Calu3 (cell line): ENCODE measurements around the gene ZMYM2. TPM values are rescaled to one million over a fixed set of nuclear protein-coding genes. Genes with fewer than 3 reads are reported as not detected.

Experiments used
- BruUV-seq: library from RNA; stranded (reverse); fragments of 400-500 nt; replicated peaks from 2 replicates; lab custom pipeline; 2021; lab: Mats Ljungman, UMichigan
- CTCF ChIA-PET: fragments of 300-600 bp; sonication (Branson Sonifier 250); formaldehyde crosslinking; loops from one replicate; lab custom pipeline; 2022; ENCODE audit warnings: antibody characterized with exemption; lab: Charles Lee
- DNase-seq: peaks from one replicate; pipeline ENCODE4 v3.0.0; 2022
- H3K27ac Mint-ChIP-seq: one replicate; pipeline ENCODE4 v1.8.0; 2022; ENCODE audit warnings: mixed read lengths; ENCODE audit not compliant: unreplicated experiment
- H3K27me3 Mint-ChIP-seq: one replicate; pipeline ENCODE4 v1.8.0; 2022; ENCODE audit warnings: mixed read lengths; ENCODE audit not compliant: unreplicated experiment
- H3K36me3 Mint-ChIP-seq: one replicate; pipeline ENCODE4 v1.8.0; 2022; ENCODE audit warnings: mild to moderate bottlenecking, moderate library complexity, mixed read lengths; ENCODE audit not compliant: insufficient read depth, unreplicated experiment
- H3K4me1 Mint-ChIP-seq: one replicate; pipeline ENCODE4 v1.8.0; 2022; ENCODE audit warnings: mild to moderate bottlenecking, low read depth, mixed read lengths; ENCODE audit not compliant: unreplicated experiment
- H3K4me3 Mint-ChIP-seq: one replicate; pipeline ENCODE4 v1.8.0; 2022; ENCODE audit warnings: mild to moderate bottlenecking, low read depth, moderate library complexity, mixed read lengths; ENCODE audit not compliant: unreplicated experiment
- H3K9me3 Mint-ChIP-seq: one replicate; pipeline ENCODE4 v1.8.0; 2022; ENCODE audit warnings: low read depth, mixed read lengths; ENCODE audit not compliant: unreplicated experiment
- intact Hi-C: fragments of 100-400 bp; cut with micrococcal nuclease; formaldehyde crosslinking; loops from one replicate; pipeline ENCODE4 v1.10.0; 2022; ENCODE audit not compliant: unreplicated experiment
- total RNA-seq: library from RNA; stranded (reverse); gene quantifications from 2 replicates; pipeline ENCODE4 v1.2.3, GENCODE V29; 2022
- TF ChIP-seq, protein P1 (sequence below): fragments of 200-600 bp; IDR thresholded peaks from one replicate; pipeline ENCODE4 v1.8.0; 2022; ENCODE audit warnings: antibody characterized with exemption; ENCODE audit not compliant: unreplicated experiment

The ZMYM2 gene
- total RNA-seq, 1 experiment from 2014 or later, result 53.1 TPM

DNA sequence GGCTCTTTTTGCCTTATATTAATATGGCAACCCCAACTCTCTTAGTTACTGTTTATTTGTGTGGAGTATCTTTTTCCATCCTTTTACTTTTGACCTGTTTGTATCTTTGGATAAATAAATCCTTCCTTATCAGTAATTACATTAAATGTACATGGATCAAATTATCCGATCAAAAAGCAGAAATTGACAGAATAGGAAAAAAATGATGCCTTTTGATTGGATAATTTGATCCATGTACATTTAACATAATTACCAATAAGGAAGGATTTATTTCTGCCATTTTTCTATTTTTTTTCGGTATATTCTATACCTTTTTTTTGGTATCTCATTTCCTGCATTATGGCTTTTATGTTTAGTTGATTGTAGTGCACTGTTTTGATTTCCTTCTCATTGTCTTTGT is 57.2 kb downstream of the ZMYM2 start:
- Mint-ChIP-seq H3K27me3 (no peaks in the 10 kb centered on the region), H3K27ac (no peak overlapping the region), H3K4me3 (no peak overlapping the region), H3K4me1 (no peaks in the 10 kb centered on the region), H3K9me3 (peaks cover 3% of the 10 kb centered on the region), H3K36me3 (peaks cover 23% of the 10 kb centered on the region)
- no TSS peak for BruUV-seq
- intact Hi-C loops, result no loop called here
- no peak for DNase-seq
- CTCF ChIA-PET, result no interaction called here
- TF ChIP-seq, protein P1, sequence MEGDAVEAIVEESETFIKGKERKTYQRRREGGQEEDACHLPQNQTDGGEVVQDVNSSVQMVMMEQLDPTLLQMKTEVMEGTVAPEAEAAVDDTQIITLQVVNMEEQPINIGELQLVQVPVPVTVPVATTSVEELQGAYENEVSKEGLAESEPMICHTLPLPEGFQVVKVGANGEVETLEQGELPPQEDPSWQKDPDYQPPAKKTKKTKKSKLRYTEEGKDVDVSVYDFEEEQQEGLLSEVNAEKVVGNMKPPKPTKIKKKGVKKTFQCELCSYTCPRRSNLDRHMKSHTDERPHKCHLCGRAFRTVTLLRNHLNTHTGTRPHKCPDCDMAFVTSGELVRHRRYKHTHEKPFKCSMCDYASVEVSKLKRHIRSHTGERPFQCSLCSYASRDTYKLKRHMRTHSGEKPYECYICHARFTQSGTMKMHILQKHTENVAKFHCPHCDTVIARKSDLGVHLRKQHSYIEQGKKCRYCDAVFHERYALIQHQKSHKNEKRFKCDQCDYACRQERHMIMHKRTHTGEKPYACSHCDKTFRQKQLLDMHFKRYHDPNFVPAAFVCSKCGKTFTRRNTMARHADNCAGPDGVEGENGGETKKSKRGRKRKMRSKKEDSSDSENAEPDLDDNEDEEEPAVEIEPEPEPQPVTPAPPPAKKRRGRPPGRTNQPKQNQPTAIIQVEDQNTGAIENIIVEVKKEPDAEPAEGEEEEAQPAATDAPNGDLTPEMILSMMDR, result no peak

DNA sequence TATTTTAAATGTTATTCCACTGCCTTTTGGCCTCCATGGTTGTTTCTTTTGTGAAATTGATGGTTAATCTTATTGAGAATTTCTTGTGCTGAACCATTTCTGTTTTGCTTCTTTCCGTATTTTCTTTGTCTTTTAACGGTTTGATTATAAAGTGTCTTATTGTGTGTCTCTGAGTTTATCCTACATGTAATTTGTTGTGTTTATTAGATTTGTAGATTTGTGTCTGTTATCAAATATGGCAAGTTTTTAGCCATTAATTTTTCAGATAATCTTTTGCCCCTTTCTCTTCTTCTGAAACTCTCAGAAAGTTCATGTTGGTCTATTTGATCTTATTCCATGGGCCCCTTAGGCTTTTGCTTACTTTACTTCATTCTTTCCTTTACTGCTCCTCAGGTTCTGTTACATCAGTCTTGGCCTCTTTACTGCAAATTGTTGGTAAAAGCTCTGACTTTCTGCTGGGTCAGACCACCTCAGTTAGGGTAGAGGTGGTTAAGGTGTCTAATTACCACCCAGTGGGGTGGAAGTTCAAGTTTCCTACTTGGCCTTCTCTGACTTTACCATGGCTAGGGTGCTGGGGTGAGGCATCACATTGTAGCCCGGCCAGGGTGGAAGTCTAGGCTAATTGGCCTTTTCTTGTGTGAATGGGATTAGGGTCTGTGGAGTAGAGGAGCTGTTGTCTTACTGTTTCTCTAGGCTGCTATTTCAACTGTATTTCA is 58.3 kb downstream of the ZMYM2 start:
- H3K27me3 Mint-ChIP-seq, result no peaks in the 10 kb centered on the region
- DNase-seq, result no peak
- H3K4me1 Mint-ChIP-seq, result no peaks in the 10 kb centered on the region
- CTCF ChIA-PET, result no interaction called here
- no TSS peak for BruUV-seq
- no peak overlapping the region for H3K4me3 Mint-ChIP-seq
- TF ChIP-seq, protein P1, result no peak
- intact Hi-C loops, result no loop called here
- H3K36me3 Mint-ChIP-seq, result peaks cover 34% of the 10 kb centered on the region
- peaks cover 3% of the 10 kb centered on the region for H3K9me3 Mint-ChIP-seq
- H3K27ac Mint-ChIP-seq, result no peak overlapping the region

DNA sequence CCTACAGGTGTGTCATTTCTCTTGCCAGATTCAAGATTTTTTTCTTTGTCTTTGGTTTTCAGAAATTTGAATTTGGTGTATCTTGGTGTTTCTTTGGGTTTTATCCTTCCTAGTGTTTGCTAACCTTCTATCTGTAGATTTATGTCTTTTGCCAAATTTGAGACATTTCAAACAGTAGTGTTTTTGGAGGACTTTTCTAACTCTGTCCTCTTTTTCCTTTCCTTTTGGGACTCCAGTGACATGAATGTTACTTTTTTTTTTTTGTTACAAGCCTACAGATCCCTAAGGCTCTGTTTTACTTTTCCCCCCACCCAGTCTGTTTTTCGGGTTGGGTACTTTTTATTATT is 58.8 kb downstream of the ZMYM2 start:
- CTCF ChIA-PET, result no interaction called here
- H3K27me3 Mint-ChIP-seq, result no peaks in the 10 kb centered on the region
- peaks cover 3% of the 10 kb centered on the region for H3K9me3 Mint-ChIP-seq
- intact Hi-C loops, result no loop called here
- DNase-seq, result no peak
- H3K4me3 Mint-ChIP-seq, result no peak overlapping the region
- BruUV-seq, result no TSS peak
- TF ChIP-seq, protein P1, result no peak
- H3K27ac Mint-ChIP-seq, result no peak overlapping the region
- H3K4me1 Mint-ChIP-seq, result no peaks in the 10 kb centered on the region
- peaks cover 33% of the 10 kb centered on the region for H3K36me3 Mint-ChIP-seq

DNA sequence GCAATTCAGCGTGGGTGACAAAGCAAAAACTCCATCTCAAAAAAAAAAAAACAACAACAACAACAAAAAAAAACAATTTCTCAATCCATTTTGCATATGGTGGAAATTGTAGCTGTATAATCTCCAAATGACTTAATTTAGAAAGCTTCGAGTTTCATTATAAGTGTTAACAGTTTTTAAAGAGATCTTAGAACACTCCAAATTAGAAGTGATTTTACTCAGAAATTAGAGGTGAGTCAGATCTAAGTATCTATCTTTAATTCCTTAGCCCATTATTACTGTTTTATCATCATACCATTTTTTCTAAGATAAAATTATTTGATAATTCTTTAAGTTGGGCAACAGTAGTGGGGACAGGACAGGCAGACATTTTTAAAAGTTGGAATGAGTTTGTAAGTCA is 60.5 kb downstream of the ZMYM2 start:
- H3K4me3 Mint-ChIP-seq, result no peak overlapping the region
- BruUV-seq, result no TSS peak
- H3K4me1 Mint-ChIP-seq, result no peaks in the 10 kb centered on the region
- no peak for DNase-seq
- CTCF ChIA-PET, result interaction anchor here (0.6 kb wide), 1 partner anchor 575 kb away, joined by 4 read pairs; no protein-coding TSS in a partner anchor
- H3K27me3 Mint-ChIP-seq, result no peaks in the 10 kb centered on the region
- intact Hi-C loops, result no loop called here
- TF ChIP-seq, protein P1, result no peak
- H3K36me3 Mint-ChIP-seq, result peaks cover 30% of the 10 kb centered on the region
- peaks cover 3% of the 10 kb centered on the region for H3K9me3 Mint-ChIP-seq
- no peak overlapping the region for H3K27ac Mint-ChIP-seq
